HEK293 (cell line): ENCODE results near the gene TFAP2C.
A peak's percentile ranks its signal among the peaks of the same experiment; 100 is the strongest.

Experiments
- CTCF ChIA-PET: fragments of 350-600 bp; formaldehyde crosslinking; extraction: SDS; loops from one replicate; lab custom pipeline; 2021; ENCODE audit warnings: antibody characterized with exemption; lab: Yijun Ruan, JAX
- POLR2A ChIA-PET: fragments of 300-600 bp; formaldehyde crosslinking; extraction: SDS; loops from one replicate; lab custom pipeline; 2020; ENCODE audit warnings: antibody characterized with exemption, inconsistent platforms; lab: Yijun Ruan, JAX
- H3K27ac ChIP-seq: fragments of 200-500 bp; sonication (Bioruptor generic); 2 replicates; pipeline ENCODE4 v1.5.1; 2014; ENCODE audit warnings: low read depth, low read length, control low read depth, inconsistent platforms; ENCODE audit errors: extremely low read depth
- H3K36me3 ChIP-seq, 2 experiments: fragments of 200-500 bp in 1 of 2; sonication (Bioruptor generic) in 1 of 2; 1 replicate in 1 of 2; 2 replicates in 1 of 2; pipeline ENCODE4 v1.5.1; 2014 to 2017; ENCODE audit warnings: inconsistent platforms in 2 of 2, low read length in 2 of 2; ENCODE audit not compliant: control insufficient read depth in 2 of 2, insufficient read depth in 1 of 2
- H3K4me1 ChIP-seq: fragments of 200-500 bp; sonication (Bioruptor generic); 2 replicates; pipeline ENCODE4 v1.5.1; 2014; ENCODE audit warnings: mild to moderate bottlenecking, low read length, inconsistent platforms; ENCODE audit not compliant: control insufficient read depth, insufficient read depth
- H3K4me3 ChIP-seq: 2 replicates; pipeline ENCODE4 v1.5.1; 2011; ENCODE audit warnings: low read depth, mild to moderate bottlenecking, control low read depth, low read length, moderate library complexity
- H3K9me3 ChIP-seq: fragments of 200-500 bp; sonication (Bioruptor generic); 2 replicates; pipeline ENCODE4 v1.5.1; 2014; ENCODE audit warnings: low read depth, low read length, inconsistent platforms; ENCODE audit not compliant: control insufficient read depth, insufficient read depth
- BCL11B ChIP-seq: fragments of 450-650 bp; formaldehyde crosslinking; IDR thresholded peaks from 2 replicates; pipeline ENCODE4 v1.5.1; 2016; ENCODE audit warnings: low read depth, missing biosample characterization, missing genetic modification characterization
- FEZF1 ChIP-seq: fragments of 450-650 bp; formaldehyde crosslinking; IDR thresholded peaks from 2 replicates; pipeline ENCODE4 v1.5.1; 2016; ENCODE audit warnings: missing biosample characterization, missing genetic modification characterization
- KLF10 ChIP-seq: fragments of 450-650 bp; IDR thresholded peaks from 2 replicates; pipeline ENCODE4 v1.5.1; 2018; ENCODE audit warnings: missing biosample characterization, mild to moderate bottlenecking, missing genetic modification characterization
- KLF7 ChIP-seq: fragments of 450-650 bp; formaldehyde crosslinking; IDR thresholded peaks from 2 replicates; pipeline ENCODE4 v1.5.1; 2016; ENCODE audit warnings: missing biosample characterization, missing genetic modification characterization, borderline replicate concordance
- MYNN ChIP-seq: fragments of 450-650 bp; formaldehyde crosslinking; IDR thresholded peaks from 2 replicates; pipeline ENCODE4 v1.5.1; 2016; ENCODE audit warnings: missing biosample characterization, missing genetic modification characterization, borderline replicate concordance
- SCRT2 ChIP-seq: fragments of 450-650 bp; formaldehyde crosslinking; IDR thresholded peaks from 2 replicates; pipeline ENCODE4 v1.5.1; 2016; ENCODE audit warnings: missing biosample characterization, missing genetic modification characterization
- TCF7L2 ChIP-seq: IDR thresholded peaks from 2 replicates; pipeline ENCODE4 v1.6.1; 2011; ENCODE audit warnings: low read depth, mild to moderate bottlenecking, inconsistent platforms, low read length, moderate library complexity, borderline replicate concordance
- WT1 ChIP-seq: fragments of 450-650 bp; formaldehyde crosslinking; IDR thresholded peaks from 2 replicates; pipeline ENCODE4 v1.5.1; 2016; ENCODE audit warnings: missing biosample characterization, missing genetic modification characterization
- ZBTB8A ChIP-seq: fragments of 450-650 bp; formaldehyde crosslinking; IDR thresholded peaks from 2 replicates; pipeline ENCODE4 v1.5.1; 2016; ENCODE audit warnings: missing biosample characterization, missing genetic modification characterization
- ZNF121 ChIP-seq: fragments of 450-650 bp; formaldehyde crosslinking; IDR thresholded peaks from 2 replicates; pipeline ENCODE4 v1.5.1; 2016; ENCODE audit warnings: missing biosample characterization, missing genetic modification characterization
- ZNF140 ChIP-seq: fragments of 450-650 bp; formaldehyde crosslinking; IDR thresholded peaks from 2 replicates; pipeline ENCODE4 v1.5.1; 2016; ENCODE audit warnings: missing biosample characterization, missing genetic modification characterization
- ZNF211 ChIP-seq: fragments of 450-650 bp; formaldehyde crosslinking; IDR thresholded peaks from 2 replicates; pipeline ENCODE4 v1.5.1; 2016; ENCODE audit warnings: low read depth, missing biosample characterization, missing genetic modification characterization
- ZNF223 ChIP-seq: fragments of 450-650 bp; formaldehyde crosslinking; IDR thresholded peaks from 2 replicates; pipeline ENCODE4 v1.5.1; 2016; ENCODE audit warnings: missing biosample characterization, missing genetic modification characterization
- ZNF248 ChIP-seq: fragments of 450-650 bp; formaldehyde crosslinking; IDR thresholded peaks from 2 replicates; pipeline ENCODE4 v1.5.1; 2017; ENCODE audit warnings: missing biosample characterization, missing genetic modification characterization
- ZNF311 ChIP-seq: fragments of 450-650 bp; formaldehyde crosslinking; IDR thresholded peaks from 2 replicates; pipeline ENCODE4 v1.5.1; 2017; ENCODE audit warnings: missing biosample characterization, missing genetic modification characterization, borderline replicate concordance
- ZNF416 ChIP-seq: fragments of 450-650 bp; formaldehyde crosslinking; IDR thresholded peaks from 2 replicates; pipeline ENCODE4 v1.5.1; 2016; ENCODE audit warnings: missing biosample characterization, missing genetic modification characterization
- ZNF433 ChIP-seq: fragments of 450-650 bp; formaldehyde crosslinking; IDR thresholded peaks from 2 replicates; pipeline ENCODE4 v1.5.1; 2016; ENCODE audit warnings: missing biosample characterization, missing genetic modification characterization, low read depth
- ZNF529 ChIP-seq: fragments of 450-650 bp; formaldehyde crosslinking; IDR thresholded peaks from 2 replicates; pipeline ENCODE4 v1.5.1; 2017; ENCODE audit warnings: missing genetic modification characterization, missing biosample characterization; ENCODE audit not compliant: insufficient replicate concordance
- ZNF560 ChIP-seq: fragments of 450-650 bp; formaldehyde crosslinking; IDR thresholded peaks from 2 replicates; pipeline ENCODE4 v1.5.1; 2017; ENCODE audit warnings: missing biosample characterization, missing genetic modification characterization, borderline replicate concordance
- ZNF580 ChIP-seq: fragments of 450-650 bp; formaldehyde crosslinking; IDR thresholded peaks from 2 replicates; pipeline ENCODE4 v1.5.1; 2016; ENCODE audit warnings: missing biosample characterization, missing genetic modification characterization
- ZNF610 ChIP-seq: fragments of 450-650 bp; formaldehyde crosslinking; IDR thresholded peaks from 2 replicates; pipeline ENCODE4 v1.5.1; 2016; ENCODE audit warnings: missing biosample characterization, missing genetic modification characterization, borderline replicate concordance
- ZNF626 ChIP-seq: fragments of 450-650 bp; sonication (Bioruptor Pico); formaldehyde crosslinking; IDR thresholded peaks from 2 replicates; pipeline ENCODE4 v1.5.1; 2018; ENCODE audit warnings: missing biosample characterization, missing genetic modification characterization, inconsistent platforms
- ZNF670 ChIP-seq: fragments of 450-650 bp; formaldehyde crosslinking; IDR thresholded peaks from 2 replicates; pipeline ENCODE4 v1.5.1; 2016; ENCODE audit warnings: missing biosample characterization, missing genetic modification characterization, low read depth
- ZNF707 ChIP-seq: fragments of 450-650 bp; formaldehyde crosslinking; IDR thresholded peaks from 2 replicates; pipeline ENCODE4 v1.5.1; 2016; ENCODE audit warnings: missing biosample characterization, missing genetic modification characterization
- ZNF768 ChIP-seq: fragments of 450-650 bp; formaldehyde crosslinking; IDR thresholded peaks from 2 replicates; pipeline ENCODE4 v1.5.1; 2018; ENCODE audit warnings: missing biosample characterization, mild to moderate bottlenecking, missing genetic modification characterization
- ZNF792 ChIP-seq: fragments of 450-650 bp; formaldehyde crosslinking; IDR thresholded peaks from 2 replicates; pipeline ENCODE4 v1.5.1; 2016; ENCODE audit warnings: missing biosample characterization, missing genetic modification characterization
- ZSCAN30 ChIP-seq: fragments of 450-650 bp; IDR thresholded peaks from 2 replicates; pipeline ENCODE4 v1.5.1; 2018; ENCODE audit warnings: missing biosample characterization, mild to moderate bottlenecking, missing genetic modification characterization, moderate library complexity
- TF ChIP-seq, protein P1 (sequence below): fragments of 450-650 bp; formaldehyde crosslinking; IDR thresholded peaks from 2 replicates; pipeline ENCODE4 v1.5.1; 2017; ENCODE audit warnings: missing biosample characterization, missing genetic modification characterization
- TF ChIP-seq, protein P2 (sequence below): fragments of 450-650 bp; formaldehyde crosslinking; IDR thresholded peaks from 2 replicates; pipeline ENCODE4 v1.5.1; 2016; ENCODE audit warnings: missing biosample characterization, missing genetic modification characterization

The TFAP2C gene

DNA sequence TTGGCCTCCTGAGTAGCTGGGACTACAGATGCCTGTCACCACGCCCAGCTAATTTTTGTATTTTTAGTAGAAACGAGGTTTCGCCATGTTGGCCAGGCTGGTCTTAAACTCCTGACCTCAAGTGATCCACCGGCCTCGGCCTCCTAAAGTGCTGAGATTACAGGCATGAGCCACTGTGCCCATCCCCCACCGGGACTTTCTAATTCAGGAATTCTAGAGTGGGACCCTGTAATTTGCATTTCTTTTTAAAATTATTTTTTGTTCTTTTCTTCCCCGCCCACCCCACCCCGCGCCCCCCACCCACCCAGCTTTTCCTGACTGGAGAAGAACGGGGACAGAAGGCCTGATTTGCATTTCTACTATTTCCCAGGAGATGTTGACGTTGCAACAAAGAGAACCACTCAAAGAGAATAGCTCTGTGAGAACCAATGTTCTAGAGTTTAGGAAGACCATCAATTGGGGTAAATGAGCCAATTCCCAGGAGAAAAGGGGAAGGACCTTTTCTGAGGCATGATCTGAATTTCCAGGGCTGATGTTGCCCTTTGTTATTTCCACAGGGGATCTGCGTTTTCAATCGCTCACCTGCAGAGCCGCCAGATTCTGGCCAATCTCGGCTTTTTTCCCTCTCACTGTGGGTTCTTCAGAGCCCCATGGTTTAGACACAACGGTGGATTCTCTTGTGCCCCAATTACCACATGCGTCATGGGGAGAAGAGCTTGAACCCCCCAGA is 33.2 kb upstream of the TFAP2C start:
- Histone ChIP-seq H3K4me3 (no peak overlapping the region), H3K9me3 (no peaks in the 10 kb centered on the region), H3K36me3 (no peaks in the 10 kb centered on the region), H3K27ac (no peak overlapping the region), H3K4me1 (no peaks in the 10 kb centered on the region)
- ChIA-PET POLR2A (no interaction called here), CTCF (interaction anchor here (0.6 kb wide), 1 partner anchor 119 kb away, joined by 4 read pairs; no protein-coding TSS in a partner anchor)
- TF ChIP-seq ZNF560 (no peak), ZNF626 (tag by site-specific recombination) (no peak), ZSCAN30 (no peak)

- TF ChIP-seq KLF7 (no peak), ZNF248 (tag by site-specific recombination) (no peak), ZNF211 (no peak), SCRT2 (tag by site-specific recombination) (no peak), ZNF433 (tag by site-specific recombination) (no peak), ZNF140 (tag by site-specific recombination) (no peak), KLF10 (tag by site-specific recombination) (no peak), ZNF707 (tag by site-specific recombination) (no peak), ZNF580 (no peak), ZNF311 (tag by site-specific recombination) (no peak), BCL11B (tag by site-specific recombination) (no peak), ZNF223 (no peak), TCF7L2 (no peak), ZNF670 (tag by site-specific recombination) (no peak), ZSCAN30 (no peak), ZNF416 (tag by site-specific recombination) (no peak), ZNF610 (tag by site-specific recombination) (no peak), ZNF768 (tag by site-specific recombination) (no peak)
- TF ChIP-seq, protein P1, sequence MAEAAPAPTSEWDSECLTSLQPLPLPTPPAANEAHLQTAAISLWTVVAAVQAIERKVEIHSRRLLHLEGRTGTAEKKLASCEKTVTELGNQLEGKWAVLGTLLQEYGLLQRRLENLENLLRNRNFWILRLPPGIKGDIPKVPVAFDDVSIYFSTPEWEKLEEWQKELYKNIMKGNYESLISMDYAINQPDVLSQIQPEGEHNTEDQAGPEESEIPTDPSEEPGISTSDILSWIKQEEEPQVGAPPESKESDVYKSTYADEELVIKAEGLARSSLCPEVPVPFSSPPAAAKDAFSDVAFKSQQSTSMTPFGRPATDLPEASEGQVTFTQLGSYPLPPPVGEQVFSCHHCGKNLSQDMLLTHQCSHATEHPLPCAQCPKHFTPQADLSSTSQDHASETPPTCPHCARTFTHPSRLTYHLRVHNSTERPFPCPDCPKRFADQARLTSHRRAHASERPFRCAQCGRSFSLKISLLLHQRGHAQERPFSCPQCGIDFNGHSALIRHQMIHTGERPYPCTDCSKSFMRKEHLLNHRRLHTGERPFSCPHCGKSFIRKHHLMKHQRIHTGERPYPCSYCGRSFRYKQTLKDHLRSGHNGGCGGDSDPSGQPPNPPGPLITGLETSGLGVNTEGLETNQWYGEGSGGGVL (tag by site-specific recombination), result no peak
- Histone ChIP-seq H3K36me3 (no peaks in the 10 kb centered on the region), H3K4me1 (no peaks in the 10 kb centered on the region), H3K9me3 (no peaks in the 10 kb centered on the region), H3K27ac (no peak overlapping the region), H3K4me3 (no peak overlapping the region)
- ChIA-PET CTCF (no interaction called here), POLR2A (no interaction called here)
These were observed 27.9 kb upstream of the TFAP2C start for GRCh38 chr20:56601166-56601565.

DNA sequence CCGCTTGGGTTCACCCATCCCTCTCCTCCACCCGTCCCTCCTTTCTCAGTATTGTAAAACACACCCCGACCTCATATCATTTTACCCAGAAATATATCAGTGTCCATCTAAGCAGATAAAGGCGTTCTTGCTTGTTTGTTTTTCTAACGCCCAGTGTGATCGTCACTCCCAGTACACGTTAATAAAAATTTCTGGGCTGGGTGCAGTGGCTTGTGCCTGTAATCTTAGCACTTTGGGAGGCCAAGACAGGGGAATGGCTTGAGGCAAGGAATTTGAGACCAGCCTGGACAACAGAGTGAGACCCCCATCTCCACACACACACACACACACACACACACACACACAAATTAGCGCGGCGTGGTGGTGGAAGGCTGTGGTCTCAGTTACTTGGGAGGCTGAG is 24.4 kb upstream of the TFAP2C start:
- ChIA-PET POLR2A (no interaction called here), CTCF (interaction anchor here (1.4 kb wide), 1 partner anchor 24 kb away, joined by 6 read pairs; the partner anchor contains the start of gene TFAP2C)
- H3K27ac ChIP-seq, result no peak overlapping the region
- H3K36me3 ChIP-seq, result no peaks in the 10 kb centered on the region
- H3K4me1 ChIP-seq, result no peaks in the 10 kb centered on the region
- no peak overlapping the region for H3K4me3 ChIP-seq
- no peaks in the 10 kb centered on the region for H3K9me3 ChIP-seq
- TF ChIP-seq MYNN (tag by site-specific recombination) (no peak), ZNF121 (tag by site-specific recombination) (peak; percentile 70; the same call in 1 of the 2 replicates), ZNF529 (no peak), ZNF792 (tag by site-specific recombination) (no peak), FEZF1 (tag by site-specific recombination) (peak; percentile 64; the same call in 1 of the 2 replicates), ZSCAN30 (no peak), WT1 (tag by site-specific recombination) (peak; percentile 94), ZBTB8A (peak; percentile 58)
- TF ChIP-seq, protein P2, sequence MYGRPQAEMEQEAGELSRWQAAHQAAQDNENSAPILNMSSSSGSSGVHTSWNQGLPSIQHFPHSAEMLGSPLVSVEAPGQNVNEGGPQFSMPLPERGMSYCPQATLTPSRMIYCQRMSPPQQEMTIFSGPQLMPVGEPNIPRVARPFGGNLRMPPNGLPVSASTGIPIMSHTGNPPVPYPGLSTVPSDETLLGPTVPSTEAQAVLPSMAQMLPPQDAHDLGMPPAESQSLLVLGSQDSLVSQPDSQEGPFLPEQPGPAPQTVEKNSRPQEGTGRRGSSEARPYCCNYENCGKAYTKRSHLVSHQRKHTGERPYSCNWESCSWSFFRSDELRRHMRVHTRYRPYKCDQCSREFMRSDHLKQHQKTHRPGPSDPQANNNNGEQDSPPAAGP (tag by site-specific recombination), result peak; percentile 89
- TF ChIP-seq, protein P1 (tag by site-specific recombination), result 0 out of 2 replicates have a peak, but pooled peaks have one; percentile 18
